K562 (cell line): Measurements from ENCODE around the gene NDUFAF4. TPM values are rescaled to one million over a fixed set of nuclear protein-coding genes. Genes with fewer than 3 reads are reported as not detected.

ENCODE experiments used
- ATF1 ChIP-seq, 2 experiments: fragments of 450-650 bp in 1 of 2; IDR thresholded peaks; 2 replicates each; pipeline ENCODE4 v1.6.1; 2016; ENCODE audit warnings: missing compliant biosample characterization in 1 of 2, missing genetic modification characterization in 1 of 2
- C11orf30 ChIP-seq: fragments of 450-650 bp; IDR thresholded peaks from 2 replicates; pipeline ENCODE4 v1.6.1; 2016; ENCODE audit warnings: low read depth, mild to moderate bottlenecking
- CBX3 ChIP-seq, 2 experiments: IDR thresholded peaks; 1 replicate in 1 of 2; 2 replicates in 1 of 2; pipeline ENCODE4 v1.6.1; 2012; ENCODE audit warnings: inconsistent platforms in 2 of 2, low read length in 2 of 2, borderline replicate concordance in 1 of 2, control low read depth in 1 of 2
- FOXK2 ChIP-seq, 2 experiments: fragments of 450-650 bp; IDR thresholded peaks in 1 of 2; conservative IDR thresholded peaks in 1 of 2; 2 replicates each; pipeline ENCODE4 v1.6.1; 2016; ENCODE audit warnings: low read depth in 2 of 2, mild to moderate bottlenecking in 1 of 2
- GATA2 ChIP-seq: sonication (generic); formaldehyde crosslinking; IDR thresholded peaks from 2 replicates; pipeline ENCODE4 v1.4.0; 2020; ENCODE audit warnings: mild to moderate bottlenecking, missing genetic modification reagents
- RFX1 ChIP-seq: fragments of 450-650 bp; IDR thresholded peaks from 2 replicates; pipeline ENCODE4 v1.6.1; 2016; ENCODE audit warnings: mild to moderate bottlenecking, moderate library complexity
- SMARCA4 ChIP-seq: fragments of 450-650 bp; IDR thresholded peaks from 2 replicates; pipeline ENCODE4 v1.6.1; 2016
- ZKSCAN8 ChIP-seq: fragments of 200-800 bp; sonication (Bioruptor generic); IDR thresholded peaks from 2 replicates; pipeline ENCODE4 v1.6.1; 2016; ENCODE audit warnings: missing genetic modification characterization, missing compliant biosample characterization
- polyA plus RNA-seq, 8 experiments: library from polyadenylated mRNA; depleted of rRNA in 4 of 8; stranded (reverse) in 5 of 8; unstranded in 3 of 8; fragments of >200 nt; fragmentation: Nextera tagmentation in 2 of 8; fragmentation: Illumina TruSeq in 1 of 8; extraction: Ambion mirVana in 2 of 8; extraction: Trizol in 1 of 8; gene quantifications; 2 replicates each; pipeline versions ENCODE4 v1.2.1 to v1.2.3, GENCODE V29; 2011 to 2014; ENCODE audit warnings: inconsistent platforms in 1 of 8, missing spikeins in 1 of 8
- total RNA-seq, 7 experiments: library from RNA; depleted of rRNA in 6 of 7; stranded (reverse); fragments of >200 nt in 6 of 7; fragmentation: Illumina TruSeq in 2 of 7; extraction: Trizol in 2 of 7; gene quantifications; 2 replicates each; pipeline versions ENCODE4 v1.2.1 to v1.2.3, GENCODE V29; 2011 to 2021; ENCODE audit warnings: low replicate concordance in 1 of 7
- TF ChIP-seq, protein P1 (sequence below): fragments of 450-650 bp; IDR thresholded peaks from 2 replicates; pipeline ENCODE4 v1.6.1; 2016; ENCODE audit warnings: mild to moderate bottlenecking
- TF ChIP-seq, protein P2 (sequence below): fragments of 450-650 bp; IDR thresholded peaks from 2 replicates; pipeline ENCODE4 v1.6.1; 2016
- TF ChIP-seq, protein P3 (sequence below): fragments of 450-650 bp; IDR thresholded peaks from 2 replicates; pipeline ENCODE4 v1.7.1; 2018; ENCODE audit warnings: mild to moderate bottlenecking, low read depth; ENCODE audit not compliant: partially characterized antibody
- TF ChIP-seq, protein P4 (sequence below), 2 experiments: fragments of 450-650 bp in 1 of 2; sonication (generic) in 1 of 2; formaldehyde crosslinking in 1 of 2; IDR thresholded peaks; 2 replicates each; pipeline versions ENCODE4 v1.7.1 to v1.9.0; 2016 to 2022; ENCODE audit warnings: inconsistent platforms in 1 of 2, mild to moderate bottlenecking in 1 of 2, missing genetic modification reagents in 1 of 2

NDUFAF4 gene
- total and polyA plus RNA-seq, 9 of the 15 experiments (the other 6 are each of a cell fraction or from before 2014, with no cell fraction given), result 45.0 to 418 (median 136) TPM

DNA sequence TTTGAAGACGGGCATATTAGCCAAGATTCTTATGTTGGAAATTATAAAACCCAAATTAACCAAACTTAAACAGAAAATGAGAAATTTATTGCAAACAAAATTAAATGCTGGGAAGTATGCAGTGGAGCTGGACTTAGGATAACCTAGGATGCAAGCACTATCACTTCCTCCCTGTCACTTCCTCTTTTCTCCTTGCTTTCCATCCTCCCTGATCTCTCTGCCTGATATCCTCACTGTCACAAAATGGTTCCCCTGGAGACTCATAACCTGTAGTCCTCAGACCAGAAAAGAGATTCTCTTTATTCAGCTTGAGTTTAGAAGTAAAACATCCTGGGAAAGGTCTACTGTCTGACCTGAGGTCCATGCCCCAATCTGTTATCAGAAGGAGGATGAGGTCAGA, 19.4 kb upstream of the NDUFAF4 start (continued):
- TF ChIP-seq, protein P1, sequence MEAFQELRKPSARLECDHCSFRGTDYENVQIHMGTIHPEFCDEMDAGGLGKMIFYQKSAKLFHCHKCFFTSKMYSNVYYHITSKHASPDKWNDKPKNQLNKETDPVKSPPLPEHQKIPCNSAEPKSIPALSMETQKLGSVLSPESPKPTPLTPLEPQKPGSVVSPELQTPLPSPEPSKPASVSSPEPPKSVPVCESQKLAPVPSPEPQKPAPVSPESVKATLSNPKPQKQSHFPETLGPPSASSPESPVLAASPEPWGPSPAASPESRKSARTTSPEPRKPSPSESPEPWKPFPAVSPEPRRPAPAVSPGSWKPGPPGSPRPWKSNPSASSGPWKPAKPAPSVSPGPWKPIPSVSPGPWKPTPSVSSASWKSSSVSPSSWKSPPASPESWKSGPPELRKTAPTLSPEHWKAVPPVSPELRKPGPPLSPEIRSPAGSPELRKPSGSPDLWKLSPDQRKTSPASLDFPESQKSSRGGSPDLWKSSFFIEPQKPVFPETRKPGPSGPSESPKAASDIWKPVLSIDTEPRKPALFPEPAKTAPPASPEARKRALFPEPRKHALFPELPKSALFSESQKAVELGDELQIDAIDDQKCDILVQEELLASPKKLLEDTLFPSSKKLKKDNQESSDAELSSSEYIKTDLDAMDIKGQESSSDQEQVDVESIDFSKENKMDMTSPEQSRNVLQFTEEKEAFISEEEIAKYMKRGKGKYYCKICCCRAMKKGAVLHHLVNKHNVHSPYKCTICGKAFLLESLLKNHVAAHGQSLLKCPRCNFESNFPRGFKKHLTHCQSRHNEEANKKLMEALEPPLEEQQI, result peak; percentile 54; the same call in 1 of the 2 replicates
- TF ChIP-seq, protein P2, sequence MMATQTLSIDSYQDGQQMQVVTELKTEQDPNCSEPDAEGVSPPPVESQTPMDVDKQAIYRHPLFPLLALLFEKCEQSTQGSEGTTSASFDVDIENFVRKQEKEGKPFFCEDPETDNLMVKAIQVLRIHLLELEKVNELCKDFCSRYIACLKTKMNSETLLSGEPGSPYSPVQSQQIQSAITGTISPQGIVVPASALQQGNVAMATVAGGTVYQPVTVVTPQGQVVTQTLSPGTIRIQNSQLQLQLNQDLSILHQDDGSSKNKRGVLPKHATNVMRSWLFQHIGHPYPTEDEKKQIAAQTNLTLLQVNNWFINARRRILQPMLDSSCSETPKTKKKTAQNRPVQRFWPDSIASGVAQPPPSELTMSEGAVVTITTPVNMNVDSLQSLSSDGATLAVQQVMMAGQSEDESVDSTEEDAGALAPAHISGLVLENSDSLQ, result peak; percentile 76
- peak; percentile 91 for TF ChIP-seq SMARCA4
- TF ChIP-seq GATA2 (CRISPR knock-in tag), result peak; percentile 78
- TF ChIP-seq, protein P3, sequence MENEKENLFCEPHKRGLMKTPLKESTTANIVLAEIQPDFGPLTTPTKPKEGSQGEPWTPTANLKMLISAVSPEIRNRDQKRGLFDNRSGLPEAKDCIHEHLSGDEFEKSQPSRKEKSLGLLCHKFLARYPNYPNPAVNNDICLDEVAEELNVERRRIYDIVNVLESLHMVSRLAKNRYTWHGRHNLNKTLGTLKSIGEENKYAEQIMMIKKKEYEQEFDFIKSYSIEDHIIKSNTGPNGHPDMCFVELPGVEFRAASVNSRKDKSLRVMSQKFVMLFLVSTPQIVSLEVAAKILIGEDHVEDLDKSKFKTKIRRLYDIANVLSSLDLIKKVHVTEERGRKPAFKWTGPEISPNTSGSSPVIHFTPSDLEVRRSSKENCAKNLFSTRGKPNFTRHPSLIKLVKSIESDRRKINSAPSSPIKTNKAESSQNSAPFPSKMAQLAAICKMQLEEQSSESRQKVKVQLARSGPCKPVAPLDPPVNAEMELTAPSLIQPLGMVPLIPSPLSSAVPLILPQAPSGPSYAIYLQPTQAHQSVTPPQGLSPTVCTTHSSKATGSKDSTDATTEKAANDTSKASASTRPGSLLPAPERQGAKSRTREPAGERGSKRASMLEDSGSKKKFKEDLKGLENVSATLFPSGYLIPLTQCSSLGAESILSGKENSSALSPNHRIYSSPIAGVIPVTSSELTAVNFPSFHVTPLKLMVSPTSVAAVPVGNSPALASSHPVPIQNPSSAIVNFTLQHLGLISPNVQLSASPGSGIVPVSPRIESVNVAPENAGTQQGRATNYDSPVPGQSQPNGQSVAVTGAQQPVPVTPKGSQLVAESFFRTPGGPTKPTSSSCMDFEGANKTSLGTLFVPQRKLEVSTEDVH, result peak; percentile 38
- 0 out of 4 replicates have a peak, but pooled peaks of 1 of the 2 experiments have one; percentile 18 for TF ChIP-seq FOXK2 (conservative IDR thresholded peaks at IDR 0.05 in 1 of 2, IDR thresholded peaks at IDR 0.05 in 1 of 2; ENCODE audit: low read depth in 2 of 2)
- peak in 1 of 2 experiments; percentile 64; a peak in 1 of 3 replicates for TF ChIP-seq CBX3 (IDR thresholded peaks at IDR 0.05; ENCODE audit: borderline replicate concordance in 1 of 2, low read length in 2 of 2)
- peak; percentile 77 for TF ChIP-seq RFX1
- TF ChIP-seq ZKSCAN8 (CRISPR knock-in tag), result peak; percentile 56; the same call in 1 of the 2 replicates
- TF ChIP-seq, protein P4, sequence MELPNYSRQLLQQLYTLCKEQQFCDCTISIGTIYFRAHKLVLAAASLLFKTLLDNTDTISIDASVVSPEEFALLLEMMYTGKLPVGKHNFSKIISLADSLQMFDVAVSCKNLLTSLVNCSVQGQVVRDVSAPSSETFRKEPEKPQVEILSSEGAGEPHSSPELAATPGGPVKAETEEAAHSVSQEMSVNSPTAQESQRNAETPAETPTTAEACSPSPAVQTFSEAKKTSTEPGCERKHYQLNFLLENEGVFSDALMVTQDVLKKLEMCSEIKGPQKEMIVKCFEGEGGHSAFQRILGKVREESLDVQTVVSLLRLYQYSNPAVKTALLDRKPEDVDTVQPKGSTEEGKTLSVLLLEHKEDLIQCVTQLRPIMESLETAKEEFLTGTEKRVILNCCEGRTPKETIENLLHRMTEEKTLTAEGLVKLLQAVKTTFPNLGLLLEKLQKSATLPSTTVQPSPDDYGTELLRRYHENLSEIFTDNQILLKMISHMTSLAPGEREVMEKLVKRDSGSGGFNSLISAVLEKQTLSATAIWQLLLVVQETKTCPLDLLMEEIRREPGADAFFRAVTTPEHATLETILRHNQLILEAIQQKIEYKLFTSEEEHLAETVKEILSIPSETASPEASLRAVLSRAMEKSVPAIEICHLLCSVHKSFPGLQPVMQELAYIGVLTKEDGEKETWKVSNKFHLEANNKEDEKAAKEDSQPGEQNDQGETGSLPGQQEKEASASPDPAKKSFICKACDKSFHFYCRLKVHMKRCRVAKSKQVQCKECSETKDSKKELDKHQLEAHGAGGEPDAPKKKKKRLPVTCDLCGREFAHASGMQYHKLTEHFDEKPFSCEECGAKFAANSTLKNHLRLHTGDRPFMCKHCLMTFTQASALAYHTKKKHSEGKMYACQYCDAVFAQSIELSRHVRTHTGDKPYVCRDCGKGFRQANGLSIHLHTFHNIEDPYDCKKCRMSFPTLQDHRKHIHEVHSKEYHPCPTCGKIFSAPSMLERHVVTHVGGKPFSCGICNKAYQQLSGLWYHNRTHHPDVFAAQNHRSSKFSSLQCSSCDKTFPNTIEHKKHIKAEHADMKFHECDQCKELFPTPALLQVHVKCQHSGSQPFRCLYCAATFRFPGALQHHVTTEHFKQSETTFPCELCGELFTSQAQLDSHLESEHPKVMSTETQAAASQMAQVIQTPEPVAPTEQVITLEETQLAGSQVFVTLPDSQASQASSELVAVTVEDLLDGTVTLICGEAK (IDR thresholded peaks at IDR 0.05), result peak; percentile 74
- TF ChIP-seq, protein P4 (CRISPR knock-in tag; IDR thresholded peaks at IDR 0.05), result no peak
- TF ChIP-seq ATF1 (CRISPR knock-in tag; IDR thresholded peaks at IDR 0.05), result no peak
- TF ChIP-seq ATF1 (tag; IDR thresholded peaks at IDR 0.05), result peak; percentile 50; the same call in 1 of the 2 replicates
- TF ChIP-seq C11orf30, result no peak
